SJSA1 (cell line): ENCODE measurements around the gene AFF3. TPM values are rescaled to one million over a fixed set of nuclear protein-coding genes. Genes with fewer than 3 reads are reported as not detected.

Experiments used
- DNase-seq, 2 experiments: peaks; one replicate each; pipeline ENCODE4 v3.0.0-alpha.2; 2015 to 2020; ENCODE audit warnings: low spot score in 2 of 2, low read depth in 1 of 2
- H3K27ac ChIP-seq: fragments of 250-450 bp; sonication (Bioruptor Pico); 2 replicates; pipeline ENCODE4 v1.5.1; 2020; ENCODE audit warnings: mild to moderate bottlenecking, moderate library complexity
- H3K27me3 ChIP-seq: fragments of 250-450 bp; sonication (Bioruptor Pico); replicated peaks from 2 replicates; pipeline ENCODE4 v1.5.1; 2020; ENCODE audit warnings: mild to moderate bottlenecking, moderate library complexity
- H3K36me3 ChIP-seq: fragments of 250-450 bp; sonication (Bioruptor Pico); 2 replicates; pipeline ENCODE4 v1.5.1; 2020; ENCODE audit warnings: mild to moderate bottlenecking
- H3K4me1 ChIP-seq: fragments of 250-450 bp; sonication (Bioruptor Pico); replicated peaks from 2 replicates; pipeline ENCODE4 v1.6.1; 2021; ENCODE audit warnings: mild to moderate bottlenecking
- H3K4me3 ChIP-seq: fragments of 250-450 bp; sonication (Bioruptor Pico); 2 replicates; pipeline ENCODE4 v1.5.1; 2020; ENCODE audit warnings: mild to moderate bottlenecking
- H3K9me3 ChIP-seq: fragments of 250-450 bp; sonication (Bioruptor Pico); replicated peaks from 2 replicates; pipeline ENCODE4 v1.5.1; 2020; ENCODE audit warnings: mild to moderate bottlenecking
- total RNA-seq: library from RNA; depleted of rRNA; stranded (reverse); fragments of >200 nt; shearing (Covaris generic); gene quantifications from 2 replicates; pipeline ENCODE4 v1.2.3, GENCODE V29; 2014

The AFF3 gene
- total RNA-seq, 1 experiment from 2014 or later, result 0.18 TPM

DNA sequence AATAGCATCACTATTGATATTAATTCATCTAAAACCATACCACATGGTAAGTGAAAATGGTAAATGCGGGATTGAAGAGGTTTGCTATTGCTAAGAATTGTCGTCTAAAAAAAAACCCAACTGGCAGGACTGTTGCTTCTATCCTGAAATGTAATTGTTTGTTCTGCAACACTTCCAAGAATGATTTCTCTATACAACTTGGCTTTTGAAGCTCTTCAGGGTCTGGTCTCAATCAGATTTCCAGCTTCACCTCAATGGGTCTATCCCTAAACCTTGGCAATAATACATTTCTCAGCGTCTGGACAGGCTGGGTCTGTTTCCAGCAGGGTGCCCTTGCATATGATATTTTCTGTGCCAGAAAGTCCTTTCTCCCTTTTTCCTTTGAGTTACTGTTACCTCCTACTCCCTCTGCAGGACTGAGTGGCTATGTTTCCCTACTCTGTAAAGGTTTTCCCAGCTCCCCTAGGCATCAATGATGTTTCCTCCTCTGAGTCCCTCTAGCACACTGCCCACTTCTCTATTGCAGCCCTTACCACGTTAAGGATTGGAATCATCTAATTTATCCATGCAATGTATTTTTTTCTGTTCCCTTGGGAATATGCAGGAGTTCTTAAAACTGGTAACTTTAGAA lies 534.4 kb downstream of the AFF3 start:
- DNase-seq, result no peak
- Histone ChIP-seq H3K27me3 (no peaks in the 10 kb centered on the region), H3K36me3 (no peaks in the 10 kb centered on the region), H3K27ac (no peak overlapping the region), H3K9me3 (no peaks in the 10 kb centered on the region; the same call in 1 of the 2 replicates), H3K4me1 (no peaks in the 10 kb centered on the region), H3K4me3 (no peak overlapping the region)

DNA sequence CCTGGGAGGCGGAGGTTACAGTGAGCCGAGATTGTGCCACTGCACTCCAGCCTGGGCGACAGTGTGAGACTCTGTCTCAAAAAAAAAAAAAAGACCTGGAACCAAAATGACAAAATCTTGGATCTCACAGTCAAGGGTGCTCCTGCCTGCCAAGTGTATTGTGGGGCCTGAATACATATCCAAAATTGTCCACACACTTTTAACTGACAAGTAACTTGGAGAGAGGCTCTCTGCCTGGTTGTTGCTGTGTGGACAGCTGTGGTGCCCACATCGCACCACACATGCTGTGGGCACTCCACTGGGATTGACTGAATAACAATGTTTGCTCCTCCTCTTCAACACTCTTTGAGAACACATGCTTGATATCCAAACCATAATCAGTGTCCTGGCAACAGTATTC lies 534.9 kb downstream of the AFF3 start:
- H3K4me1 ChIP-seq, result no peaks in the 10 kb centered on the region
- H3K27ac ChIP-seq, result no peak overlapping the region
- H3K36me3 ChIP-seq, result no peaks in the 10 kb centered on the region
- no peaks in the 10 kb centered on the region; the same call in 1 of the 2 replicates for H3K9me3 ChIP-seq
- H3K4me3 ChIP-seq, result no peak overlapping the region
- no peaks in the 10 kb centered on the region for H3K27me3 ChIP-seq
- DNase-seq, result no peak

DNA sequence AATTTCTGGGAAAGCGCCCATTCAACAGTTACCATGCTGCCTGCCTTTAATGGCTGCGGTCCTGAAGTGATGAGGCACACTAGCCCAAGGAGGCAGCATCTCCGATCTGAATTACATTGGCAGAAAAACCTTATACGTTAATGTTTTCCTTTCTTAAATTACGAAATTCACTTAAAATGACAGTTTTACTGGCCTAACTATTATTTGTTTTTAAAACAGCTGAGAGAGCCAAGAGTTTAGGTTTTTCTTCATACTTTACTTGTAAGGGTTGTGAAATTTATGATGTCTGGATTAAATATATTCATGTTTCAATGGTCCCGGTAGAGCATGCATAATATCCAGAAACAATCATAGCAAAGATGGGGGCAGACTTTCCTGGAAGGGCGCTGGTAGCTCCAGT lies 537.4 kb downstream of the AFF3 start:
- Histone ChIP-seq H3K36me3 (no peaks in the 10 kb centered on the region), H3K27me3 (no peaks in the 10 kb centered on the region), H3K4me3 (no peak overlapping the region), H3K4me1 (no peaks in the 10 kb centered on the region), H3K9me3 (no peaks in the 10 kb centered on the region), H3K27ac (no peak overlapping the region)
- no peak for DNase-seq

DNA sequence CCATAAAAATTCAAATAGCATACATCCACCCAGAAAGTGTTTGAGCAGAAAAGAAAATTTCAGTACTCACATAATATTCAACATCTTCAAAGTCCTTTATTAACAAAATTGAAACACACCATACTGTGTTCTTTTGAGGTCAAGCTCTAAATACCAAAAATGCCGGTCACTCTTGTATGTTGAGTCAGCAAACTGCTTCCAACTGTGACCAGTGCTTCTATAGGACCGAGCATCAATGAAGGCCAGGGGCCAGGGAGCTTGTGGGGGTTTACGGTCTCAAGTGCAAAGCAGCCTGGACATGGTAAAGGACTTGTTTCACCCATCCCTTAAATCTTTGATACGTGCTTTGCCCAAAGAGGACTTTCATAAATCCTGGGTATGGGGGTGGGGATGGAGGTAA lies 539.9 kb downstream of the AFF3 start:
- no peaks in the 10 kb centered on the region for H3K36me3 ChIP-seq
- no peaks in the 10 kb centered on the region for H3K27me3 ChIP-seq
- no peaks in the 10 kb centered on the region for H3K4me1 ChIP-seq
- no peaks in the 10 kb centered on the region for H3K9me3 ChIP-seq
- DNase-seq, result peak in 1 of 2 experiments; percentile 10
- no peak overlapping the region for H3K4me3 ChIP-seq
- H3K27ac ChIP-seq, result no peak overlapping the region

DNA sequence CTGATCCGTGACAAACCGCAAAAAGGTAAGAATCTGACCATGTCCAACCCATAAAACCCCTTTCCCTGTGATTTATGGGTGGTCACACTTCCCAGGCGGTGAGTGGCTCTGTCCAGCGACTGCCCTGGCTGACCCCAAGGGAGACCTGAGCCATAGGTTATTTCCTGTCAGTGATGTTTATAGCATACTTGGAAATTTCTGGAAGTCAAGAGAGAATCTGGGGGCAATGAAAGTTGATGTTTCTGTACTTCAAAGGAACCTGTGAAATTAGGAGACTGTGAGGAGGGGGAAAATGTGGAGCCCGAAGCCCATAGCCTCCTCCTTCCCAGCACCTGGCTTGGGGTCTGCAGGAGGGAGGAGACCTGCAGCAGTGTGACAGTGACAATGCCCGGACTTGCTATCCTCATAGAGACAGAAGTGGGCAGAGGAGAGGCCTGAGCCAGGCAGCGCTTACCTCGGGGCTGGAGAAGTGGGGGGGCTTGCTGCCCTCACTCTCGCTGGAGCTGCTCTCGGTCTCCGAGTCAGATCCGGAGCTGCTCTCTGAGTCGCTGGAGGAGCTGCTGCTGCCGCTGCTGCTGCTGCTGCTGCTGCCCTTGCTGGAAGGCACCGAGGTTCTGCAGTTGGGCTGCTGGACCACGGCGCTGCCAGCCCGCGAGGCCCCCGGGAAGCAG lies 541.3 kb downstream of the AFF3 start:
- Histone ChIP-seq H3K4me3 (no peak overlapping the region), H3K27me3 (no peaks in the 10 kb centered on the region), H3K36me3 (no peaks in the 10 kb centered on the region), H3K4me1 (no peaks in the 10 kb centered on the region), H3K9me3 (no peaks in the 10 kb centered on the region), H3K27ac (no peak overlapping the region)
- no peak for DNase-seq

DNA sequence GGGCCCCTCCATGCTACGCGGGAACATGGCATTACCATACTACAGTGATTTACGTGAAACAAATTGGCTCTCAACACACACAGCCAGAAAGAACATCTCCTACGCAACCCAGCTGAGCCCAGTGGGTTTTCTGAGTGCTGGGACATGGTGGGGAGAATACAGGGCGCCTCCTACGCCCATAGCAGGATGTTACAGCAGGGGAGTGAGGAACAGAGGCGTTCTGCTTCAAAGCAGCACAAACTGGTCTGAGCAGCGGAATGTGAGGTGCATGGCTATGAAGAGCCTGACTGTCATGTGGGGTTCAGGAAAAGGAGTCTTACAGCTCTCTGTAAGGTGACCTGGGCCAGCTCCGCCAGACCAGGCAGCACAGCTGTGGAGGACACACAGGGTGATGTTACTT lies 543.9 kb downstream of the AFF3 start:
- no peak for DNase-seq
- Histone ChIP-seq H3K4me1 (no peaks in the 10 kb centered on the region), H3K27me3 (no peaks in the 10 kb centered on the region), H3K4me3 (no peak overlapping the region), H3K36me3 (no peaks in the 10 kb centered on the region), H3K27ac (no peak overlapping the region), H3K9me3 (no peaks in the 10 kb centered on the region)

DNA sequence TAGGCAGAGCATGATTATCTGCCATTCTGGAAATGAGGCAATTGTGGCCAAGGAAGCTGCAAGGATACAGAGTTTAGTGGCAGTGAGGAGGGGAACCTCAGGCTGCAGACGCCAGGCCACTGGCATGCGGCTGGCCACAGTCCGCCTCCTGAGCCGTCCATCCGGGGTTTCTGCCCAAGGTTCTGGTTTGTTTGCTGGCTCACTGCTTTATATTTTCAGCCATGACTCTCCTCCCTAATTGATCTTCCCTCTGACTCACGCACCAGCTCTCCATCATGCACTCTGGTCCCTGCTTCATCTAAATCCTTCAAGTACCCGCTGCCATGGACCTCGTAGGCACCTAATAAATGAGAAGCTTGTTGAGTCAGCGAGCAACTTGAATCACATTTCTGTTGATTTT lies 544.8 kb downstream of the AFF3 start:
- H3K36me3 ChIP-seq, result no peaks in the 10 kb centered on the region
- H3K9me3 ChIP-seq, result no peaks in the 10 kb centered on the region
- H3K4me3 ChIP-seq, result no peak overlapping the region
- H3K4me1 ChIP-seq, result no peaks in the 10 kb centered on the region
- H3K27me3 ChIP-seq, result no peaks in the 10 kb centered on the region
- DNase-seq, result no peak
- H3K27ac ChIP-seq, result no peak overlapping the region

DNA sequence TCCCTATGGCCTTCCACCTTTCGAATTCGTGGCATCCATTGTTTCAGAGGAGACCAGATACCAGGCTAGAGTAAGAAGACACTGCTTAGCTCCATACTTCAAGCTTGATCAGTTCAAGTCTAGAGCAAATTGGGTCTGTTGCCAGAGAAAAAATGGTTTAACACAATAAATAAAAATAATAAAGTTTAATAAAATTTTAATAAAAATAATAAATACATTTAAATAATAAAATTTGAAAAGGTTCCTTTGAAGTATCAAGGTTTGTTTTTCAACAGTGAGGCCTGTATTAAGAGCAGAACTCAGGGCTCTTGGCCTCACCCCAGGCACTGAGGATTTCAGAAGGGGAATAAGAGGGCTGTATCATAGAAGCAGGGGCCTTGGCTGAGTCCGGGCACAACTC lies 547.0 kb downstream of the AFF3 start:
- no peak for DNase-seq
- no peaks in the 10 kb centered on the region for H3K4me1 ChIP-seq
- H3K36me3 ChIP-seq, result no peaks in the 10 kb centered on the region
- no peaks in the 10 kb centered on the region for H3K9me3 ChIP-seq
- H3K27me3 ChIP-seq, result no peaks in the 10 kb centered on the region
- no peak overlapping the region for H3K27ac ChIP-seq
- H3K4me3 ChIP-seq, result no peak overlapping the region

DNA sequence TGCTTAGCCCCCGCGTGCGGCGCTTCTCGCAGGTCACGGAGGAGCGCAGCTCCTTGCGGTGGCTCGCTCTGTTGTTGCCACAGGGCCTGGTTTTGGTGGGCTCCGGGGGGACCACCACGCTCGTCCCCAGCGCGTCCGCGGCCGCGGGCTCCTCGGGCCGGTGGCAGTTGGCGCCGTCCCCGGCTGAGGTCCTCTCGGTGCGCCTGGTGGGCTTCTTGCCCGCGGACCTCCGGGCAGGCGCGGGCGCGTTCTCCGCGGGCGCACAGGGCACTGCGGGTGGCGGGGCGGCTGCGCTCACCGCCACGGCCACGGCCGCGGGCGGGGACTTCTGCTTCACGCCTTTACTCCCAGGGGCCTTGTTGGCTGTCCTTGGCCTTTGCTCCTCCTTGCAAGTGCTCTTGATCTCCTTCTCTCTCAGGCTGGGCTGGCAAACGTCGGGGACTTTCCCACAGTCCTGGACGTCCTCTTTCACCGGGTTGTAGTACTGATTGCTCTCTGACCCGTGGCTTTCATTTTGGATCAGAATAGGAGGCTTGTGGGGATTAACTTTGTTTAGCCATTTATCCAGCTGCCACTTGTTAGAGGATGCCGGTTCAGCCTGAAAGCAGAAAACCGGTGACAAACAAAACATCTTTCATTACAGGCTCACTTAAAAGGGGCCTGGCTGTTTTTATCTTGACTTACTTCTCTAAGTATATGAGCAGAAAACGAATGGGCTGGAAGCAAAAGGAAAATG lies 548.5 kb downstream of the AFF3 start:
- Histone ChIP-seq H3K36me3 (no peaks in the 10 kb centered on the region), H3K4me3 (no peak overlapping the region), H3K9me3 (no peaks in the 10 kb centered on the region), H3K4me1 (no peaks in the 10 kb centered on the region), H3K27ac (no peak overlapping the region), H3K27me3 (no peaks in the 10 kb centered on the region)
- no peak for DNase-seq

DNA sequence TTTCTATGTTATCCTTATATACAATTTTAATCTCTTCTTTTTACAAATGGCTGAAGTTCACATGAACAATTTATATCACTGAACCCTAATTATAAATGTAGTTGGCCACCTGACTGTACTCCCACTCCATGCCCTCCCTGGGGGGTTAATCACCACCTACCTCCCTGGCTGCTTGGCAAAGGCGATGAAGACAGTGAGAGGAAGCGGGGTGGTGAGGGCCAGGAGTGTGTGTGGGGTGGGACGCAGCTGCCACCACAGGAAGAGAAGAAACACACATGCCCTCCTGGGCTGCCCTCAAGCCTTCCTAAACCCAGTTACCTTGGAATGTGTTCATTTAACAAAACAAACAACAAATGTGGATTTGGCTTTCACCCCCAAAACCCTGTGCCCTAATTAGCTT lies 565.6 kb downstream of the AFF3 start:
- DNase-seq, result no peak
- Histone ChIP-seq H3K9me3 (no peaks in the 10 kb centered on the region), H3K27ac (no peak overlapping the region), H3K27me3 (no peaks in the 10 kb centered on the region), H3K4me3 (no peak overlapping the region), H3K36me3 (no peaks in the 10 kb centered on the region), H3K4me1 (no peaks in the 10 kb centered on the region)

DNA sequence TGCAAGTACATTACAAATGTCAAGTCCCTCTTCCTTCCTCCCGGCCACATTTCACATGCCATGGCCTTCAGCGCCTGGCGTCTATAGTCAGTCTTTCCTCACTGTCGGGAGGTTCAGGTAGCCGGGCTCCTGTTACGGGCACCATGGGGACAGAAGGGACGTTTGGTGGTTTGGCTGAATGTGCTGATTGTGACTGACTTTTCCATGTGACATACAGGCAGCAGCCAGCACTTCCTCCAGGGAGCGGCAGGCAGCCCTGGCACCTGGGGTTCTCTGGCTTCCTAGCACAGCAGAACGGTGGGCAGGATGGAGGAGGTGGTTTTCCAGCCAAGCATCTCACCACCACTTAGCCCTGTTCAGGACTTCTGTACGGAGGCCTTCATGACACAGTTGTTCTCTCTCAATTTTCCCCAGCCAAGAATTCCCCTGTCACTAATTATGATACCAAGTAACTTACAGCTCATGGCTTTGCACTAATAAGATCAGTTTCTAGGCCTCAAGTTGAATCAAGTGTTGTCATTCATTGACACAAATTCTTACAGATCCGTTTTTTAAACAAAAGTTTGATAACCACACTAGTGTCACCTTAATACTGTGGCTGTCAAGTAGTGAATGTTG lies 568.6 kb downstream of the AFF3 start:
- Histone ChIP-seq H3K4me3 (no peak overlapping the region), H3K9me3 (no peaks in the 10 kb centered on the region), H3K27ac (no peak overlapping the region), H3K27me3 (no peaks in the 10 kb centered on the region), H3K4me1 (no peaks in the 10 kb centered on the region), H3K36me3 (no peaks in the 10 kb centered on the region)
- no peak for DNase-seq

DNA sequence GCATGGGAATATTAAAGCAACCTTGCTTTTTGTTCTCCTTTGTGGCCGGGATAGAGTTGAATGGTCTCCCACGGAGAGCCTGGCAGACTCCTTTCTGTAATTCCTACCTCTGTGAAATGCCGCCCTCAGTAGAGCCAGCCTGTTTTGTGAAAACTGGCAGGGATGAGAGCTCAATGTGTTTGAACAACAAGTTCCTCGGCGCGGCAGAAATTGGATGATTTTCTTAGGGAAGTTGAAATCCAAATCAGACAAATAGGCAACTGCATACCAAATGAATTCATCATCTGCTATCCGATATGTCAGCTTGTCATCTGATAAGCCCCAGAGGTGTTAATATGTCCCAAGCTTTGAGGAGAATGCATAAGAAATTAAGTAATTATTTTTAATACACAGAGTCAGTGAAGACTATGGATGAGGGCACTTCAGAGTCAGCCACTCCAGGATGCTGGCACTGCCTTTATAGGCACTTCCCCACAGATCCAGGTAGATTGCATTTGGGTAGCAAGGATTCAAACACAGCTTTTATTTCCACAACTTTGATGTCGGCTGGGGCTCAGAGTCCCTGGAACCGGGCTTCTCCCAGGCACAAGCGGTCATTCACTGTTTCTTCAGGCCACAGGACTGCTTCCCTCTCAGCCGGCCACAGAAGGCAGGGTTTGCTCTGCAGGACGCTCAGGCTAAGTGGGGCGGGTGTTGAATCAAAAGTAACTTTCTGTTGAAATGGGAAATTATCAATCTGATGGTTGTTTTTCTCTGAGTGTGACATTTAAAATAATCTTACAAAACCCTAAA lies 569.8 kb downstream of the AFF3 start:
- no peaks in the 10 kb centered on the region for H3K4me1 ChIP-seq
- H3K27me3 ChIP-seq, result no peaks in the 10 kb centered on the region
- no peak overlapping the region for H3K4me3 ChIP-seq
- no peaks in the 10 kb centered on the region for H3K36me3 ChIP-seq
- no peak overlapping the region for H3K27ac ChIP-seq
- no peak for DNase-seq
- H3K9me3 ChIP-seq, result no peaks in the 10 kb centered on the region

DNA sequence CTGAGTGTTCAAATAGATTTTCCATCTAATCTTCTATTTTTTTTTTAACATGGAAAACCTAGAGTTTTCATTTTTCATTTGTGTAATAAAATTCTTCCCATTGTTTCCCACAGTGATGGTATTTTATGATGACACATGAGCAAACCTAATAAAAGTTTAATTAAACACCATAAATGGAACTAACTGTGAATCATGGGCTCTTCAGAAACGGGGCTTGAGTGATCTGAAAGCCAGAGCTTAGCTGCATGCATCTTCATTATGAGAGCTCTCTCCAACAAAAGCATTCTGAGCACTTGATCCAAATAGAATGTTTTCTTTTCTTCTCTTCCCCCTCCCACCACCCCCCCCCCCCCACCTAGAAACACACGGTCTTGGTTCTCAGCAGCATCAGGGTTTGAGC lies 570.4 kb downstream of the AFF3 start:
- no peaks in the 10 kb centered on the region for H3K27me3 ChIP-seq
- H3K36me3 ChIP-seq, result no peaks in the 10 kb centered on the region
- no peak overlapping the region for H3K4me3 ChIP-seq
- H3K27ac ChIP-seq, result no peak overlapping the region
- no peaks in the 10 kb centered on the region for H3K4me1 ChIP-seq
- DNase-seq, result no peak
- H3K9me3 ChIP-seq, result no peaks in the 10 kb centered on the region
